Middle frontal gyrus (tissue), 1 donor: ENCODE data around the gene MTR.

Experiments used
- DNase-seq: peaks from one replicate; pipeline ENCODE4 v3.0.0-alpha.2; 2015; ENCODE audit warnings: low spot score; ENCODE audit errors: extremely low spot score

Gene MTR

DNA sequence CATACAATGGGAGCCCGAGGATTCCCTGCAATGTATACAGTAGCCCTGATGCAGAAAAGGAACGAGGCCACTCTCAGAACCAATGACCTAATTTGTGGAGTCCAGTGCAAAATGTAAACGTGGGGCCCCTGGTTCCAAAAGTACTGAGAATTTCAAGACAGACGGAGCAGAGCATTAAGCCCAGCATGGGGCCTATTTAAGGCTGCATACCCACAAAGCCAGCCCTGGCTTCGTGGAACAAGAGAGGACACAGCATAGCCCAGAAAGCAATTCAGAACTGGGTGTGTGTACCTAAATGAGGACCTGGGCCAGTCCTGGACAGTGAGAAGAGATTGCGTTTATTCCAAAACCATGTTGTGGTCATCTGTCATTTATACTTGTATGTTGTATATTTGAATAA lies 153.9 kb downstream of the MTR start:
- no peak for DNase-seq

DNA sequence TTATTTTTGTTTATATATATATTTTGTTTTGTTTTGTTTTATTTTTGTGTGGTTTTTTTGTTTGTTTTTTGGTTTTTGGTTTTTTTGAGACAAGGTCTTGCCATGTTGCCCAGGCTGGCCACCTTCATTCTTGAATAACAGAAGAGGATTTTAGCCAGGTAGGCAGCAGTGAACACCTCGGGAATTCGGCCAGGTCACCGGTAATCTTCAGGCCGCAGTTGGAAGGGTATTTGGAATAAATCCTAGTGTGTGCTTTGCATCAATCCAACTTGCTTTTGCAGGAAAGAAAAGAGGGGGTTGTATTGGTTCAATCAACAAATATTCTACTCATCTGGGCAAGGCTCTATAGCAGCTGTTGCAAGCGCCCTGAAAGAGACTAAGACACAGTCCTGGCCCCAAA lies 155.3 kb downstream of the MTR start:
- DNase-seq = no peak

- DNase-seq = no peak
Observed at GRCh38 chr1:236951672-236952071, 156.6 kb downstream of the MTR start.

DNA sequence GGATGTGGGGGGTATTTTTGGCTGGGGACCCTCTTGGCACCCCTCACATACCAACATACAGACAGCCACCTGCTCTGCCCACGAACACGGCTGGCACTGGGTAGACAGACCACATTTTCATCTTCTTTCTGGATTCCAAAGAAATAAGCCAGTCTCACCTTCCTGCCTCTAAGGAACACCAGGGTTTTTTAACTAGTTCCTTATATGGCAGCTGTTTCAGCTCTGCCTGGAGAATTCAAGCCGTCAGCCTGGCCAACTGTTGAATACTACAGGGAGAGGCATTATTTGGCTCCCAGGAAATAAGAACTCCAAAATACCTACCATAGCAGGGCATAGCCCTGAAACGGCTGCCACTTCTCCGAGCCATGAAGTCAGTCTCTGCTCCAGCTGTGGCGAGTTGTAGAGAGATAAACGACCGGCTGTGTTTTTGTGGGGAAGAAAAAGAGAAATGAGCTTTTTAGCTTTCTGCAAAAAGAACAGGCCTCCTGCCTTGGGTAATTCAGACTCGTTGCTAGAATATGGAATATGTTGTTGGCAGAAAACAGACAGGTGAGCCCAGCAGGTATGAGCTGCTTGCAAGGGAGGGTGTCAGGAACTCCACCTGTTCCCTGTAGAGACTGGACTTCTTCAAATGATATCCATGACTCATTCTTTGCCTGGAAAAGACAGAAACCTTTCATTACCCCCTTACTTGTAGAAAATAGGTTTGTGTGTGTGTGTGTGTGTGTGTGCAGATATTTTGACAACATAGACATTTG lies 157.3 kb downstream of the MTR start:
- DNase-seq = no peak

DNA sequence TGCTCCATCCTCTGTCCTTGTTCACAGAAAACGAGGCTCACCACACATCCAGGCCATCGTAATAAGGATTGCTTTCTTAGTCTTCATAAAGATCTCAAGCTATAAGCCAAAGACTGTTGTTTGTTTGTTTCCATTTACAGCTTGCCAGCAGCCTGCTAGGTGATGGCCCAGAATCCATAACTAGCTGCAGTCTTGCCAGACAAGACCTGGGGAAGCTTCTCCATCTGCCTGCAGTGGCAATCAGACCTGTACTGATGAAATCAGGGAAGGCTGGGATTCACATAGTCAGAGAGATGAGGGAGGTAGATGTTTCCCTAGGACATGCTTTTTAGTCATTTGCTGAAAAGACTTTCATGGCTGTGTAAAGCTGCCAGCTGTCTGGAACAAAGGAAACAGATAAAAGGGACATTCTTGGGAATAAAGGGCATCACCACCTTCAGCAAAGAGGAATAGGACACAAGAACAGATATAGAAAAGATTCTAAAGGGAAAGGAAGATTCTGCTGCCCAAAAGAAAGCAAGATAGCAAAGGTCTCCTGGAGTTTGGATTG lies 158.1 kb downstream of the MTR start:
- no peak for DNase-seq
